GM18951 (cell line): ENCODE results near the gene IMPA2.
"Not testable (repeated sequence)": the region's sequence is repeated elsewhere in the genome, so short reads cannot be mapped to it uniquely, and the experiment has no call there.

Experiments
- POLR2A ChIP-seq: IDR thresholded peaks from 4 replicates; pipeline ENCODE4 v1.6.1; 2011; ENCODE audit warnings: mild to moderate bottlenecking; ENCODE audit not compliant: insufficient read length, insufficient read depth; ENCODE audit errors: extremely low read depth
- in situ Hi-C: fragments of 300-500 bp; cut with MboI; formaldehyde crosslinking; loops from one replicate; pipeline ENCODE4 v1.12.0; 2022; ENCODE audit warnings: low sequenced_read_pairs, mixed read lengths, inconsistent platforms; ENCODE audit not compliant: unreplicated experiment

The IMPA2 gene

GRCh38 chr18:11981192-11981542 is at the start of gene IMPA2:
Gene IMPA2 (plus strand): TSS chr18:11981507. CDS start chr18:11981670, 163 bp downstream.
- TF ChIP-seq POLR2A, result peak; percentile 77
- in situ Hi-C loops, result no loop called here

- no peak for TF ChIP-seq POLR2A
- in situ Hi-C loops, result loop anchor here (10.0 kb wide), 1 partner anchor 112 kb away; no protein-coding TSS in a partner anchor
Observed at GRCh38 chr18:11932393-11932792, 48.9 kb upstream of the IMPA2 start.

GRCh38 chr18:11937874-11938478 is 43.3 kb upstream of the IMPA2 start:
- in situ Hi-C loops, result loop anchor here (10.0 kb wide), 1 partner anchor 107 kb away; no protein-coding TSS in a partner anchor
- TF ChIP-seq POLR2A, result no peak

- in situ Hi-C loops, result no loop called here
- TF ChIP-seq POLR2A, result no peak
Observed at GRCh38 chr18:11940956-11941355, 40.4 kb upstream of the IMPA2 start.

- no peak for TF ChIP-seq POLR2A
- in situ Hi-C loops, result no loop called here
Observed at GRCh38 chr18:11943551-11943950, 37.8 kb upstream of the IMPA2 start.

GRCh38 chr18:11944252-11944651 is 37.1 kb upstream of the IMPA2 start:
- TF ChIP-seq POLR2A, result no peak
- in situ Hi-C loops, result no loop called here

GRCh38 chr18:11944786-11945185 is 36.5 kb upstream of the IMPA2 start:
- no peak for TF ChIP-seq POLR2A
- in situ Hi-C loops, result no loop called here

GRCh38 chr18:11945834-11946659 is 35.3 kb upstream of the IMPA2 start:
- in situ Hi-C loops, result not testable (repeated sequence)

GRCh38 chr18:11946756-11947155 is 34.6 kb upstream of the IMPA2 start:
- TF ChIP-seq POLR2A, result no peak
- in situ Hi-C loops, result no loop called here

GRCh38 chr18:11947214-11948191 is 33.8 kb upstream of the IMPA2 start:
- peak; percentile 14 for TF ChIP-seq POLR2A
- in situ Hi-C loops, result no loop called here

GRCh38 chr18:11948852-11949523 is 32.3 kb upstream of the IMPA2 start:
- TF ChIP-seq POLR2A, result no peak
- in situ Hi-C loops, result no loop called here

GRCh38 chr18:11950824-11951223 is 30.5 kb upstream of the IMPA2 start:
- in situ Hi-C loops, result no loop called here
- no peak for TF ChIP-seq POLR2A
